GM23248 (cell line): ENCODE data around the gene SARDH. TPM values are rescaled to one million over a fixed set of nuclear protein-coding genes. Genes with fewer than 3 reads are reported as not detected.
A peak's percentile ranks its signal among the peaks of the same experiment; 100 is the strongest.

Experiments used
- DNase-seq: peaks from one replicate; pipeline ENCODE4 v3.0.0-alpha.2; 2015
- H2AFZ ChIP-seq: fragments of 200-600 bp; sonication (generic); 2 replicates; pipeline ENCODE4 v1.6.1; 2016; ENCODE audit warnings: antibody characterized with exemption
- H3F3A ChIP-seq: fragments of 200-600 bp; sonication (generic); 2 replicates; pipeline ENCODE4 v1.6.1; 2016; ENCODE audit warnings: mild to moderate bottlenecking, antibody characterized with exemption, mixed run types; ENCODE audit not compliant: insufficient read depth
- H3K27ac ChIP-seq: fragments of 200-600 bp; sonication (generic); 2 replicates; pipeline ENCODE4 v1.5.1; 2016; ENCODE audit warnings: mild to moderate bottlenecking
- H3K27me3 ChIP-seq: fragments of 200-600 bp; sonication (generic); replicated peaks from 2 replicates; pipeline ENCODE4 v1.6.1; 2016; ENCODE audit warnings: mild to moderate bottlenecking; ENCODE audit not compliant: insufficient read depth
- H3K36me3 ChIP-seq: fragments of 200-600 bp; sonication (generic); 2 replicates; pipeline ENCODE4 v1.6.1; 2016; ENCODE audit warnings: low read depth, mild to moderate bottlenecking
- H3K4me1 ChIP-seq: fragments of 200-600 bp; sonication (generic); 2 replicates; pipeline ENCODE4 v1.6.1; 2016; ENCODE audit warnings: mild to moderate bottlenecking; ENCODE audit not compliant: insufficient read depth
- H3K4me2 ChIP-seq: fragments of 200-600 bp; sonication (generic); one replicate; pipeline ENCODE4 v1.6.1; 2016; ENCODE audit warnings: mild to moderate bottlenecking; ENCODE audit not compliant: unreplicated experiment
- H3K4me3 ChIP-seq: fragments of 200-600 bp; sonication (generic); 2 replicates; pipeline ENCODE4 v1.5.1; 2016; ENCODE audit warnings: mild to moderate bottlenecking
- H3K79me2 ChIP-seq: fragments of 200-600 bp; sonication (generic); 2 replicates; pipeline ENCODE4 v1.6.1; 2016; ENCODE audit warnings: mild to moderate bottlenecking; ENCODE audit not compliant: insufficient read depth
- H3K9ac ChIP-seq: fragments of 200-600 bp; sonication (generic); 2 replicates; pipeline ENCODE4 v1.6.1; 2016; ENCODE audit warnings: mild to moderate bottlenecking
- H3K9me2 ChIP-seq: fragments of 200-600 bp; sonication (generic); 2 replicates; pipeline ENCODE4 v1.6.1; 2016; ENCODE audit warnings: mixed run types, mild to moderate bottlenecking, moderate library complexity; ENCODE audit not compliant: insufficient read depth
- H3K9me3 ChIP-seq: fragments of 200-600 bp; sonication (generic); one replicate; pipeline ENCODE4 v1.6.1; 2017; ENCODE audit warnings: low read depth
- H4K20me1 ChIP-seq: fragments of 200-600 bp; sonication (generic); 2 replicates; pipeline ENCODE4 v1.6.0; 2016; ENCODE audit not compliant: insufficient read depth
- EZH2 ChIP-seq: fragments of 200-600 bp; sonication (generic); IDR thresholded peaks from 2 replicates; pipeline ENCODE4 v1.6.1; 2018; ENCODE audit warnings: antibody characterized with exemption, mild to moderate bottlenecking; ENCODE audit not compliant: insufficient read depth, poor library complexity, severe bottlenecking
- EZH2phosphoT487 ChIP-seq: fragments of 200-600 bp; sonication (generic); IDR thresholded peaks from 2 replicates; pipeline ENCODE4 v1.6.1; 2018; ENCODE audit warnings: antibody characterized with exemption, moderate library complexity, mild to moderate bottlenecking, low read depth; ENCODE audit not compliant: insufficient read depth
- WGBS, 2 experiments: methylation state at CpG; one replicate each; pipeline ENCODE4 v1.1.6; 2015 to 2017; ENCODE audit warnings: low lambda C conversion rate in 2 of 2, low coverage in 1 of 2; ENCODE audit errors: missing lambda C conversion rate in 2 of 2; 5-methylcytosine and 5-hydroxymethylcytosine counted together
- in situ Hi-C: fragments of 300-500 bp; cut with MboI; formaldehyde crosslinking; loops from 2 replicates; pipeline ENCODE4 v1.15.0; 2020
- polyA plus RNA-seq: library from polyadenylated mRNA; unstranded; fragments of >200 nt; fragmentation: Nextera tagmentation; extraction: Ambion mirVana; gene quantifications from 2 replicates; pipeline ENCODE4 v1.2.1, GENCODE V29; 2016
- total RNA-seq: library from RNA; depleted of rRNA; stranded (reverse); fragments of >200 nt; shearing (Covaris generic); gene quantifications from 2 replicates; pipeline ENCODE4 v1.2.3, GENCODE V29; 2014

Gene SARDH
- total and polyA plus RNA-seq, 2 experiments from 2014 or later, result 0.16 to 2.4 TPM

- H3F3A ChIP-seq, result peaks cover 7% of the 10 kb centered on the region; the same call in 1 of the 2 replicates
- no peaks in the 10 kb centered on the region for H3K9me2 ChIP-seq
- no peak overlapping the region for H3K27ac ChIP-seq
- no peaks in the 10 kb centered on the region for H3K27me3 ChIP-seq
- no peak overlapping the region for H3K9ac ChIP-seq
- H3K9me3 ChIP-seq, result no peaks in the 10 kb centered on the region
- peak; percentile 50 for DNase-seq
- no peaks in the 10 kb centered on the region for H3K4me1 ChIP-seq
- in situ Hi-C loops, result no loop called here
- no peak for TF ChIP-seq EZH2
- no peak for TF ChIP-seq EZH2phosphoT487
- H3K36me3 ChIP-seq, result peaks cover 19% of the 10 kb centered on the region
- H2AFZ ChIP-seq, result no peak overlapping the region
- H3K4me3 ChIP-seq, result no peak overlapping the region
- no peaks in the 10 kb centered on the region for H4K20me1 ChIP-seq
- no peaks in the 10 kb centered on the region for H3K79me2 ChIP-seq
- WGBS, 2 experiments, result 91 to 92% methylated on average over 25 to 26 of the region's 26 CpGs
- H3K4me2 ChIP-seq, result no peak overlapping the region
Observed at GRCh38 chr9:133763272-133764183, 25.4 kb upstream of the SARDH start.

- Histone ChIP-seq H3K4me1 (no peaks in the 10 kb centered on the region), H3F3A (peaks cover 7% of the 10 kb centered on the region; the same call in 1 of the 2 replicates), H3K79me2 (no peaks in the 10 kb centered on the region), H3K9me3 (no peaks in the 10 kb centered on the region), H3K4me3 (no peak overlapping the region), H3K4me2 (no peak overlapping the region), H3K9ac (no peak overlapping the region), H3K27ac (no peak overlapping the region), H4K20me1 (no peaks in the 10 kb centered on the region), H3K27me3 (no peaks in the 10 kb centered on the region), H2AFZ (no peak overlapping the region), H3K9me2 (no peaks in the 10 kb centered on the region), H3K36me3 (peaks cover 16% of the 10 kb centered on the region)
- TF ChIP-seq EZH2phosphoT487, result no peak
- no peak for TF ChIP-seq EZH2
- no peak for DNase-seq
- WGBS, 2 experiments, result 97% methylated on average over 15 to 19 of the region's 19 CpGs
- in situ Hi-C loops, result no loop called here
Observed at GRCh38 chr9:133762488-133763271, 24.5 kb upstream of the SARDH start.

DNA sequence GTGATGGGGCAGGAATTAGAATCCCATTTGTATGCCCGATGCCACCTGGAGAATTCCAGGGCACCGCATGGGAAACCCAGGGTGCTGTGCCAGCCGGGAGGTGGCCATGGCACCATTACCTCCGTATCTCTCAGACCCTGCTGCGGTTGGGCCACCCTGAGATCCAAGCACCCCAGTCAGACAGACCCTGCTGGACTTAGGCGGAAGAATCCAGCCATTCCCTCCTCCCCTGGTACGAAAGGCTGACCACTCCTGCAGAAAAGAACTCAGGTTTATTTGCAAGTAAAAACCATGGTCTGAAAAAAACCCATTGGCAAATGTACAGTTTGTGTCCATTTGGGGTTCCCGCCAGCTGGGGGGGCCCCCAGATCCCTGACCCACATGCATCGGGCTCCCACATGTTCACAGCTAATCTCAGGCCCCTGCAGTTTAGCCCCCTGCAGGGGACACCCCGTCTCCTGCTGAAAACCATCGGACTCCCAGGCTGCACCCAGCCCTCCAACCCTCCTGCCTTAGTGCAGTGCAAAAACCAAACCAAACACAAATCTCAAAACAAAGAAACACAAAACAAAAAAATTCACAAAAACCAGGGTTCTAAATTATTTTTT, 23.6 kb upstream of the SARDH start:
- in situ Hi-C loops, result no loop called here
- H3K27ac ChIP-seq, result no peak overlapping the region
- no peak overlapping the region for H3K4me2 ChIP-seq
- no peaks in the 10 kb centered on the region for H3K27me3 ChIP-seq
- DNase-seq, result no peak
- peaks cover 7% of the 10 kb centered on the region; the same call in 1 of the 2 replicates for H3F3A ChIP-seq
- H3K36me3 ChIP-seq, result peaks cover 7% of the 10 kb centered on the region
- 85 to 88% methylated on average over 11 of the region's 11 CpGs for WGBS, 2 experiments
- TF ChIP-seq EZH2 (no peak), EZH2phosphoT487 (no peak)
- H4K20me1 ChIP-seq, result no peaks in the 10 kb centered on the region
- no peak overlapping the region for H2AFZ ChIP-seq
- no peaks in the 10 kb centered on the region for H3K4me1 ChIP-seq
- H3K9me2 ChIP-seq, result no peaks in the 10 kb centered on the region
- no peak overlapping the region for H3K9ac ChIP-seq
- H3K9me3 ChIP-seq, result no peaks in the 10 kb centered on the region
- no peaks in the 10 kb centered on the region for H3K79me2 ChIP-seq
- no peak overlapping the region for H3K4me3 ChIP-seq

DNA sequence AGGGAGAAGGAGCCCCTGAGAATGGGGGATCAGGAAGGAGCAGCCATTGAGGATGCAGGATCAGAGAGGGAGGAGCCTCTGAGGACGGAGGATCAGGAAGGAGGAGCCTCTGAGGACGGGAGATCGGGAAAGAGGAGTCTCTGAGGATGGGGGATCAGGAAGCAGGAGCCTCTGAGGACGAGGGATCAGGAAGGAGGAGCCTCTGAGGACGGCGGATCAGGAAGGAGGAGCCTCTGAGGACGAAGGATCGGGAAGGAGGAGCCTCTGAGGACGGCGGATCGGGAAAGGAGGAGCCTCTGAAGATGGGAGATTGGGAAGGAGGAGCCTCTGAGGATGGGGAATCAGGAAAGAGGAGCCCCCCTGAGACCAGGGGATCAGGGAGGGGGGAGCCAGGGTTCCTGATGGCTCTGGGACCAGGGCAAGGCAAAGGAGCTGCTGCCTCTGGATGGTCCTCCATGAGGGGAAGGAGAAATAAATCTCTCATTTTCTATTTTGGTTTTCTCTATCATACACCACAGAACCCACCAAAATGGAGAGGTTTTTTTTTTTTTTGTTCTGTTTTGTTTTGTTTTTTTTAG, 22.6 kb upstream of the SARDH start:
- Histone ChIP-seq H3K4me3 (no peak overlapping the region), H3K4me1 (no peaks in the 10 kb centered on the region), H3K79me2 (no peaks in the 10 kb centered on the region), H3K9me2 (no peaks in the 10 kb centered on the region), H3F3A (peaks cover 7% of the 10 kb centered on the region; the same call in 1 of the 2 replicates), H3K4me2 (no peak overlapping the region), H3K9me3 (no peaks in the 10 kb centered on the region), H2AFZ (no peak overlapping the region), H3K27ac (no peak overlapping the region), H3K36me3 (0 out of 2 replicates have a peak, but pooled peaks cover 6% of the 10 kb centered on the region), H4K20me1 (no peaks in the 10 kb centered on the region), H3K9ac (no peak overlapping the region), H3K27me3 (no peaks in the 10 kb centered on the region)
- DNase-seq, result no peak
- in situ Hi-C loops, result no loop called here
- WGBS, 2 experiments, result 84 to 87% methylated on average over 8 to 11 of the region's 11 CpGs
- TF ChIP-seq EZH2phosphoT487 (no peak), EZH2 (no peak)
